Measurements from ENCODE around the gene TRIM38. TPM values are rescaled to one million over a fixed set of nuclear protein-coding genes. Genes with fewer than 3 reads are reported as not detected.
A peak's percentile ranks its signal among the peaks of the same experiment; 100 is the strongest.
"Not testable (repeated sequence)": the region's sequence is repeated elsewhere in the genome, so short reads cannot be mapped to it uniquely, and the experiment has no call there.

The TRIM38 gene
- total RNA-seq, 5 donors from 2014 or later (not counting 1 experiment from before 2014, with no cell fraction given): 20.5 to 29.3 (median 26.2) TPM

DNA sequence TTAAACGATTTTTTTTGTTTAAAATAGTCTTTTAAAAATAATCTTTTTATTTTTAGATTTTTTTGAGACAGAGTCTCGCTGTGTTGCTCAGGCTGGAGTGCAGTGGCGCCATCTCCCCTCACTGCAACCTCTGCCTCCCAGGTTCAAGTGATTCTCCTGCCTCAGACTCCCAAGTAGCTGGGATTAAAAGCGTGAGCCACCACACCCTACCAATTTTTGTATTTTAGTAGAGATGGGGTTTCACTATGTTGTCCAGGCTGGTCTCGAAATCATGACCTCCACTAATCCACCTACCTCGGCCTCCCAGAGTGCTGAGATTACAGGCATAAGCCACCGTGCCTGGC, 30.7 kb downstream of the TRIM38 start:
- not testable (repeated sequence) for H3K27me3 Mint-ChIP-seq; H3K27ac ChIP-seq (ENCODE audit: low read length); H3K36me3 Mint-ChIP-seq; ATAC-seq (replicated peaks in 1 of 4); H3K9me3 Mint-ChIP-seq; H3K9me3 ChIP-seq; H3K36me3 ChIP-seq (ENCODE audit: control insufficient read depth in 2 of 2, extremely low read depth in 1 of 2, insufficient read depth in 1 of 2, low read length in 1 of 2); DNase-seq; H3K27me3 ChIP-seq (replicated peaks in 1 of 2; ENCODE audit: control insufficient read depth in 2 of 2, extremely low read depth in 1 of 2, insufficient read depth in 2 of 2, low read length in 1 of 2)
- peaks cover 9 to 17% of the 10 kb centered on the region in 2 experiments for H3K4me1 ChIP-seq (ENCODE audit: control insufficient read depth in 1 of 2, extremely low read depth in 1 of 2, insufficient read depth in 2 of 2, low read length in 2 of 2)
- WGBS (ENCODE audit: insufficient coverage): no CpG with 5 or more reads among the region's 7 CpGs
- ChIA-PET CTCF (interaction anchor here (0.6 to 4.3 kb wide), 18 partner anchors 9 to 1271 kb away, joined by 3 to 29 read pairs (median 4); partner anchors contain the start of gene TRIM38 (in 1 of the 2)), POLR2A (interaction anchor here (0.7 to 2.8 kb wide), 3 partner anchors 27 to 50 kb away, joined by 4 to 19 read pairs (median 4); a partner anchor contains a TSS)
- Mint-ChIP-seq H3K4me3 (peak overlapping the region; percentile 51 to 94 (median 70)), H3K27ac (peak overlapping the region; percentile 39 to 55), H3K4me1 (peaks cover 21 to 32% (median 23%) of the 10 kb centered on the region in 3 donors)
- H3K4me3 ChIP-seq (ENCODE audit: control insufficient read depth in 1 of 2, extremely low read depth in 1 of 2, low read length in 1 of 2): peak overlapping the region in 1 of 2 donors; percentile 89

DNA sequence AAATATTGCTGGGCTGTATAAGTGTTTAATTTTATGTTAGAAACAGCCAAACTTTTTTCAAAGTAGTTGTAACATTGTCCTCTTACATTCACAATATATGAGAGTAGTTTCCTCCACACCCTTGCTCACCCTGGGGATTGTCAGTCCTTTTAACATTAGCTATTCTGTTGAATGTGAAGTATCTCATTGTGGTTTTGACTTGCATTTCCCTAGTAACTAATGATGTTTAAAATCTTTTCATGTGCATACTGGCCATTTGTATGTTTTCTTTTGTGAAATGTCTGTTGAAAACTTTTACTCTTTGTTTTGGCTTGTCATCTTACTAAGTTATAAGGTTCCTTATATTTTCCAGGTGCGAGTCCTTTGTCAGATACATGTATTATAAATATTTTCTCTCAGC, 32.9 kb downstream of the TRIM38 start:
- POLR2A ChIA-PET: interaction anchor here in 1 of 2 donors (0.6 to 1.5 kb wide), 2 partner anchors 14 to 25 kb away, joined by 3 to 4 read pairs; no protein-coding TSS in a partner anchor
- H3K27me3 Mint-ChIP-seq: no peaks in the 10 kb centered on the region
- CTCF ChIA-PET: no interaction called here
- DNase-seq (no peak), ATAC-seq (replicated peaks in 1 of 4) (no peak)
- peaks cover 9 to 17% of the 10 kb centered on the region in 2 experiments for H3K4me1 ChIP-seq (ENCODE audit: control insufficient read depth in 1 of 2, extremely low read depth in 1 of 2, insufficient read depth in 2 of 2, low read length in 2 of 2)
- H3K36me3 ChIP-seq (ENCODE audit: control insufficient read depth in 2 of 2, extremely low read depth in 1 of 2, insufficient read depth in 1 of 2, low read length in 1 of 2): peaks cover 0 to 5% of the 10 kb centered on the region in 2 donors
- no peak overlapping the region for H3K27ac Mint-ChIP-seq
- no peaks in the 10 kb centered on the region for H3K9me3 ChIP-seq
- no peak overlapping the region for H3K27ac ChIP-seq (ENCODE audit: low read length)
- no peak overlapping the region for H3K4me3 Mint-ChIP-seq
- WGBS (ENCODE audit: insufficient coverage): no CpG with 5 or more reads among the region's 1 CpG
- no peaks in the 10 kb centered on the region for H3K27me3 ChIP-seq (replicated peaks in 1 of 2; ENCODE audit: control insufficient read depth in 2 of 2, extremely low read depth in 1 of 2, insufficient read depth in 2 of 2, low read length in 1 of 2)
- H3K36me3 Mint-ChIP-seq: peaks cover 18% of the 10 kb centered on the region
- no peak overlapping the region for H3K4me3 ChIP-seq (ENCODE audit: control insufficient read depth in 1 of 2, extremely low read depth in 1 of 2, low read length in 1 of 2)
- peaks cover 21 to 30% (median 23%) of the 10 kb centered on the region in 3 donors for H3K4me1 Mint-ChIP-seq
- H3K9me3 Mint-ChIP-seq: no peaks in the 10 kb centered on the region

DNA sequence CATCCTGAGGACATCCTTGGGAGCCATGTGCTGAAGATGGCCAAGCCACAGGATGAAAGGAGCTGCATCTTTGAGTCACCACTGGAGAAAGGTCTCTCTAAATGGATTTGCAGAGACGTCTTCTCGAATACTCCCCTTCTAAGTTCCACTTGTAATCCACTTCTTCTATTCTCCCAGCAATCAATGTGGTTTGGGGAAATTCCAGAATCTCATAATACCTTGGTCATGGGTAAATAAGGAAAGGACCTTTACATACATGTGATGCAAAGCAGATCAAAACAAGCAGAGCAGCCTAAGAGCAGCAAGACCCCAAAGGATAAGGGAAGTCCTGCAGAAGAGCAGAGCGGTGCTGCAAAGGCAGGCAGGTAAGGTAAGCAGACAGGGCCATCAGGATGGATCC, 35.3 kb downstream of the TRIM38 start:
- ATAC-seq (replicated peaks in 1 of 4): no peak

DNA sequence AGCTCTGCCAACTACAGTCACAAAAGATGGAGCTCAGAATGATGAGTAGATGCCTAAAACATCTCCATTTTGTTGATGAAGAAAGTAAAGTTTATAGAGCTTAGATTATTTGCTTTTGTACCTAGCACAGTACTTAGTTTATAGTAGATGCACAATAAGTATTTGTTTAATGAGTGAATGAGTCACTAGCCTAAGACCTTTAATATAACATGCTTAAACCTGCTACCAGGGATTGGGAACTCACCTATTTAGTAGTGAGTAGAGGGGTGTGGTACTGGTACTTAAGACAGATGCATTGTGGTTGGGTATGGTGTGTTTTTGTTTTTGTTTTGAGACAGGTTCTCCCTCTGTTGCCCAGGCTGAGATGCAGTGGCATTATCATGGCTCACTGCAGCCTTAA, 35.8 kb downstream of the TRIM38 start:
- DNase-seq (no peak), ATAC-seq (replicated peaks in 1 of 4) (no peak)
- no peak overlapping the region for H3K27ac Mint-ChIP-seq
- H3K36me3 Mint-ChIP-seq: peaks cover 25% of the 10 kb centered on the region
- Histone ChIP-seq H3K4me3 (ENCODE audit: control insufficient read depth in 1 of 2, extremely low read depth in 1 of 2, low read length in 1 of 2) (no peak overlapping the region), H3K36me3 (ENCODE audit: control insufficient read depth in 2 of 2, extremely low read depth in 1 of 2, insufficient read depth in 1 of 2, low read length in 1 of 2) (peaks cover 0 to 5% of the 10 kb centered on the region in 2 donors), H3K27ac (ENCODE audit: low read length) (no peak overlapping the region), H3K27me3 (replicated peaks in 1 of 2; ENCODE audit: control insufficient read depth in 2 of 2, extremely low read depth in 1 of 2, insufficient read depth in 2 of 2, low read length in 1 of 2) (no peaks in the 10 kb centered on the region), H3K9me3 (no peaks in the 10 kb centered on the region), H3K4me1 (ENCODE audit: control insufficient read depth in 1 of 2, extremely low read depth in 1 of 2, insufficient read depth in 2 of 2, low read length in 2 of 2) (peaks cover 0 to 4% of the 10 kb centered on the region in 2 experiments)
- H3K27me3 Mint-ChIP-seq: no peaks in the 10 kb centered on the region
- H3K4me3 Mint-ChIP-seq: no peak overlapping the region
- peaks cover 10 to 13% (median 13%) of the 10 kb centered on the region in 3 donors for H3K4me1 Mint-ChIP-seq
- H3K9me3 Mint-ChIP-seq: no peaks in the 10 kb centered on the region
- ChIA-PET CTCF (no interaction called here), POLR2A (interaction anchor here (0.6 to 1.3 kb wide), 2 partner anchors 22 to 83 kb away, joined by 3 to 5 read pairs; a partner anchor contains a TSS)

More for the DNA sequence above, 35.3 kb downstream of the TRIM38 start:
- Histone ChIP-seq H3K4me3 (ENCODE audit: control insufficient read depth in 1 of 2, extremely low read depth in 1 of 2, low read length in 1 of 2) (no peak overlapping the region), H3K9me3 (no peaks in the 10 kb centered on the region), H3K36me3 (ENCODE audit: control insufficient read depth in 2 of 2, extremely low read depth in 1 of 2, insufficient read depth in 1 of 2, low read length in 1 of 2) (peaks cover 0 to 5% of the 10 kb centered on the region in 2 donors), H3K27me3 (replicated peaks in 1 of 2; ENCODE audit: control insufficient read depth in 2 of 2, extremely low read depth in 1 of 2, insufficient read depth in 2 of 2, low read length in 1 of 2) (no peaks in the 10 kb centered on the region), H3K27ac (ENCODE audit: low read length) (no peak overlapping the region), H3K4me1 (ENCODE audit: control insufficient read depth in 1 of 2, extremely low read depth in 1 of 2, insufficient read depth in 2 of 2, low read length in 2 of 2) (peaks cover 4 to 8% of the 10 kb centered on the region in 2 experiments)
- peaks cover 9 to 18% (median 16%) of the 10 kb centered on the region in 3 donors for H3K4me1 Mint-ChIP-seq
- H3K9me3 Mint-ChIP-seq: no peaks in the 10 kb centered on the region
- no CpG with 5 or more reads among the region's 3 CpGs for WGBS (ENCODE audit: insufficient coverage)
- no peak for DNase-seq
- ChIA-PET POLR2A (interaction anchor here (0.6 to 1.3 kb wide), 2 partner anchors 22 to 83 kb away, joined by 3 to 5 read pairs; a partner anchor contains a TSS), CTCF (no interaction called here)
- H3K36me3 Mint-ChIP-seq: peaks cover 25% of the 10 kb centered on the region
- no peak overlapping the region for H3K4me3 Mint-ChIP-seq
- H3K27me3 Mint-ChIP-seq: no peaks in the 10 kb centered on the region
- no peak overlapping the region for H3K27ac Mint-ChIP-seq

DNA sequence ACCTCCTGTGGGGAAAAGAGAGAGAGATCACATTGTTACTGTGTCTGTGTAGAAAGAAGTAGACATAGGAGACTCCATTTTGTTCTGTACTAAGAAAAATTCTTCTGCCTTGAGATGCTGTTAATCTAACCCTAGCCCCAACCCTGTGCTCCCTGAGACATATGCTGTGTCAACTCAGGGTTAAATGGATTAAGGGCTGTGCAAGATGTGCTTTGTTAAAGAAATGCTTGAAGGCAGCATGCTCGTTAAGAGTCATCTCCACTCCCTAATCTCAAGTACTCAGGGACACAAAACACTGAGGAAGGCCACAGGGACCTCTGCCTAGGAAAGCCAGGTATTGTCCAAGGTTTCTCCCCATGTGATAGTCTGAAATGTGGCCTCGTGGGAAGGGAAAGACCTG, 36.6 kb downstream of the TRIM38 start:
- CTCF ChIA-PET; H3K4me1 ChIP-seq (ENCODE audit: control insufficient read depth in 1 of 2, extremely low read depth in 1 of 2, insufficient read depth in 2 of 2, low read length in 2 of 2); H3K36me3 ChIP-seq (ENCODE audit: control insufficient read depth in 2 of 2, extremely low read depth in 1 of 2, insufficient read depth in 1 of 2, low read length in 1 of 2); H3K9me3 Mint-ChIP-seq; H3K4me3 Mint-ChIP-seq; POLR2A ChIA-PET; H3K27me3 ChIP-seq (replicated peaks in 1 of 2; ENCODE audit: control insufficient read depth in 2 of 2, extremely low read depth in 1 of 2, insufficient read depth in 2 of 2, low read length in 1 of 2); H3K27ac Mint-ChIP-seq; ATAC-seq (replicated peaks in 1 of 4); DNase-seq; H3K27me3 Mint-ChIP-seq; H3K4me1 Mint-ChIP-seq; H3K9me3 ChIP-seq; H3K27ac ChIP-seq (ENCODE audit: low read length); H3K4me3 ChIP-seq (ENCODE audit: control insufficient read depth in 1 of 2, extremely low read depth in 1 of 2, low read length in 1 of 2): not testable (repeated sequence)
- WGBS (ENCODE audit: insufficient coverage): no CpG with 5 or more reads among the region's 2 CpGs
- peaks cover 27% of the 10 kb centered on the region for H3K36me3 Mint-ChIP-seq

DNA sequence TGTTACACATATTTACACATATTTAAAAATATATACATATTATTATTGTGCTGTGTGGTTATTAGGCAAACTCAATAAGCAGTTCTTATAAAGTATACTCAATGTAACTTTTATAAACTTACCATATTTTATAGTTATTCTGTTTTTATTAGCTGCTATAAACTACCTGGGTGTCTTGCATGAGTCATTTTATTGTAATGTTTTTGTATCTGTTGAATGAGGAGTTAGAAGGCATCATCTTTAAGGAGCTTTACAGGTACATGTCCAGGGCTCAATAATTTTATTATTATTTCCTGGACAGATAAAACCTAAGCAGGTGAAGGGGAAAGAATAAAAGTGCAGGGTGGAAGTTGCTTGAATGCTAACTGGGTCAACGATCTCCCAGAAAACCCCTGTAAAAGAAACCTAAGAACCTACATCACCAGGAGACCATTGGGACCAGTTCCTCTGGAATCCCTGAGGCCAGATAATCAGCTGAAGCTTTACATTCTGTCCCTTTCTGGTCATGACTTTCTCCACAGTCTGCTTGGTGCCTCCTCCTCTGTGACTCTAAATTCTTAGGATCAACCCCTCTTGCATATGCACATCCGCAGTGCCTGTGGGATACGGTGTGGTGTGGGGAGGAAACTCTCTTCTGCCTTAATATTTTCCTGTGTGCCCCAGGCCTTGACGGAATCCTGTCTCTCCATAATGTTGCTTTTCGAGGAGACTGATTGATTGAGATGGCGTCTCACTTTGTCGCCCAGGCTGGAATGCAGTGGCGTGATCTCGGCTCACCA, 38.0 kb downstream of the TRIM38 start:
- H3K27ac Mint-ChIP-seq: no peak overlapping the region
- H3K4me1 Mint-ChIP-seq: peaks cover 1 to 5% (median 2%) of the 10 kb centered on the region in 3 donors
- POLR2A ChIA-PET: interaction anchor here in 1 of 2 donors (1.1 kb wide), 1 partner anchor 20 kb away, joined by 3 read pairs; a partner anchor contains a TSS
- CTCF ChIA-PET: interaction anchor here in 1 of 2 donors (0.5 to 1.6 kb wide), 3 partner anchors 12 to 1122 kb away, joined by 3 to 8 read pairs (median 4); partner anchors contain the start of gene BTN2A2
- H3K36me3 ChIP-seq (ENCODE audit: control insufficient read depth in 2 of 2, extremely low read depth in 1 of 2, insufficient read depth in 1 of 2, low read length in 1 of 2): peaks cover 0 to 5% of the 10 kb centered on the region in 2 donors
- no peak for ATAC-seq (replicated peaks in 1 of 4)
- no peak overlapping the region for H3K4me3 ChIP-seq (ENCODE audit: control insufficient read depth in 1 of 2, extremely low read depth in 1 of 2, low read length in 1 of 2)
- no peaks in the 10 kb centered on the region for H3K27me3 Mint-ChIP-seq
- H3K9me3 Mint-ChIP-seq: no peaks in the 10 kb centered on the region
- WGBS (ENCODE audit: insufficient coverage): 94% methylated on average over 3 of the region's 9 CpGs
- DNase-seq: no peak
- no peaks in the 10 kb centered on the region for H3K4me1 ChIP-seq (ENCODE audit: control insufficient read depth in 1 of 2, extremely low read depth in 1 of 2, insufficient read depth in 2 of 2, low read length in 2 of 2)
- H3K27ac ChIP-seq (ENCODE audit: low read length): no peak overlapping the region
- no peaks in the 10 kb centered on the region for H3K27me3 ChIP-seq (replicated peaks in 1 of 2; ENCODE audit: control insufficient read depth in 2 of 2, extremely low read depth in 1 of 2, insufficient read depth in 2 of 2, low read length in 1 of 2)
- peaks cover 30% of the 10 kb centered on the region for H3K36me3 Mint-ChIP-seq
- no peak overlapping the region for H3K4me3 Mint-ChIP-seq
- H3K9me3 ChIP-seq: no peaks in the 10 kb centered on the region
